ENCODE measurements around the gene CCDC92B. TPM values are rescaled to one million over a fixed set of nuclear protein-coding genes. Genes with fewer than 3 reads are reported as not detected.
A peak's percentile ranks its signal among the peaks of the same experiment; 100 is the strongest.

CCDC92B gene
- total and polyA plus RNA-seq, 4 experiments from 2014 or later = 0.32 to 0.47 TPM; not detected in 2

DNA sequence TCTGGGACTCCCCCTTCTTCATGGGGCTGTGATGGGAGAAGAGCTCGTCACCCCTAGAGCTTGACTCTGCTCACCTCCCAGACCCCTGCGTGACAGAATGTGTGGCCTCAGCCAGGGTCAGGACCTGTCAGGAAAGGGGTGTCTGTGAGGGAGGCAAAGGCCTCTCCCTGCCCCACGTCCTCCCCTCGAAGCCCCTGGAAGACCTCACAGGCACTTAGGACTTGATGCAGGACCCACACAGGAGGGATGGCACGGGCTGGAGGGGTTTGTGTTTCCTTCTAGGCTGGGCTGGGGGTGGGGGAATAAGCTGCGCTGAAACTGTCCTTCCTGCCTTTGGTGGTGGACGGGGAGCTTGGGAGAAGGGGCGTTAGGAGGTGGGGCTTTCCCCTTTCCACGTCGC lies 26.8 kb downstream of the CCDC92B start:
- ChIA-PET CTCF (ENCODE audit: partially characterized antibody) (no interaction called here), POLR2A (ENCODE audit: partially characterized antibody) (no interaction called here)
- peaks cover 6% of the 10 kb centered on the region for H3K4me1 ChIP-seq (ENCODE audit: insufficient read depth, low read length)
- Mint-ChIP-seq H3K36me3 (peaks cover 0 to 4% of the 10 kb centered on the region in 2 donors), H3K9me3 (no peaks in the 10 kb centered on the region), H3K4me3 (no peak overlapping the region), H3K27me3 (peaks cover 7 to 9% of the 10 kb centered on the region in 2 donors), H3K27ac (no peak overlapping the region), H3K4me1 (peaks cover 4 to 7% (median 5%) of the 10 kb centered on the region in 4 donors)
- no peak overlapping the region for H3K4me3 ChIP-seq (ENCODE audit: low read length in 2 of 2)
- H3K27ac ChIP-seq (ENCODE audit: low read depth, low read length) = no peak overlapping the region
- H3K36me3 ChIP-seq (ENCODE audit: insufficient read depth, low read length) = no peaks in the 10 kb centered on the region
- intact Hi-C loops (cut with micrococcal nuclease) = no loop called here
- H3K9me3 ChIP-seq (ENCODE audit: control insufficient read depth in 1 of 2, low read length in 2 of 2) = no peaks in the 10 kb centered on the region
- H3K27me3 ChIP-seq (ENCODE audit: insufficient read depth, low read length) = peaks cover 6% of the 10 kb centered on the region
- DNase-seq = no peak

GRCh38 chr17:2721603-2722002 lies 27.8 kb downstream of the CCDC92B start:
- ChIA-PET CTCF (ENCODE audit: partially characterized antibody) (no interaction called here), POLR2A (ENCODE audit: partially characterized antibody) (no interaction called here)
- no peaks in the 10 kb centered on the region for H3K9me3 Mint-ChIP-seq
- Histone ChIP-seq H3K4me1 (ENCODE audit: insufficient read depth, low read length) (peaks cover 6% of the 10 kb centered on the region), H3K27ac (ENCODE audit: low read depth, low read length) (no peak overlapping the region), H3K4me3 (ENCODE audit: low read length in 2 of 2) (no peak overlapping the region), H3K9me3 (ENCODE audit: control insufficient read depth in 1 of 2, low read length in 2 of 2) (no peaks in the 10 kb centered on the region), H3K36me3 (ENCODE audit: insufficient read depth, low read length) (no peaks in the 10 kb centered on the region), H3K27me3 (ENCODE audit: insufficient read depth, low read length) (peaks cover 6% of the 10 kb centered on the region)
- H3K4me1 Mint-ChIP-seq = peaks cover 4 to 7% (median 5%) of the 10 kb centered on the region in 4 donors
- H3K27ac Mint-ChIP-seq = no peak overlapping the region
- no peak for DNase-seq
- peak overlapping the region in 1 of 8 donors; percentile 39 for H3K4me3 Mint-ChIP-seq
- intact Hi-C loops (cut with micrococcal nuclease) = no loop called here
- peaks cover 0 to 4% of the 10 kb centered on the region in 2 donors for H3K36me3 Mint-ChIP-seq
- peaks cover 5 to 6% of the 10 kb centered on the region in 2 donors for H3K27me3 Mint-ChIP-seq

GRCh38 chr17:2719861-2720260 lies 29.6 kb downstream of the CCDC92B start:
- Histone ChIP-seq H3K4me1 (ENCODE audit: insufficient read depth, low read length) (peaks cover 2% of the 10 kb centered on the region), H3K9me3 (ENCODE audit: control insufficient read depth in 1 of 2, low read length in 2 of 2) (no peaks in the 10 kb centered on the region), H3K36me3 (ENCODE audit: insufficient read depth, low read length) (no peaks in the 10 kb centered on the region), H3K27me3 (ENCODE audit: insufficient read depth, low read length) (no peaks in the 10 kb centered on the region), H3K4me3 (ENCODE audit: low read length in 2 of 2) (no peak overlapping the region), H3K27ac (ENCODE audit: low read depth, low read length) (no peak overlapping the region)
- ChIA-PET POLR2A (ENCODE audit: partially characterized antibody) (no interaction called here), CTCF (ENCODE audit: partially characterized antibody) (no interaction called here)
- intact Hi-C loops (cut with micrococcal nuclease) = no loop called here
- Mint-ChIP-seq H3K27me3 (peaks cover 0 to 1% of the 10 kb centered on the region in 2 donors), H3K4me1 (no peaks in the 10 kb centered on the region), H3K9me3 (no peaks in the 10 kb centered on the region), H3K4me3 (no peak overlapping the region), H3K36me3 (no peaks in the 10 kb centered on the region), H3K27ac (no peak overlapping the region)
- DNase-seq = no peak

DNA sequence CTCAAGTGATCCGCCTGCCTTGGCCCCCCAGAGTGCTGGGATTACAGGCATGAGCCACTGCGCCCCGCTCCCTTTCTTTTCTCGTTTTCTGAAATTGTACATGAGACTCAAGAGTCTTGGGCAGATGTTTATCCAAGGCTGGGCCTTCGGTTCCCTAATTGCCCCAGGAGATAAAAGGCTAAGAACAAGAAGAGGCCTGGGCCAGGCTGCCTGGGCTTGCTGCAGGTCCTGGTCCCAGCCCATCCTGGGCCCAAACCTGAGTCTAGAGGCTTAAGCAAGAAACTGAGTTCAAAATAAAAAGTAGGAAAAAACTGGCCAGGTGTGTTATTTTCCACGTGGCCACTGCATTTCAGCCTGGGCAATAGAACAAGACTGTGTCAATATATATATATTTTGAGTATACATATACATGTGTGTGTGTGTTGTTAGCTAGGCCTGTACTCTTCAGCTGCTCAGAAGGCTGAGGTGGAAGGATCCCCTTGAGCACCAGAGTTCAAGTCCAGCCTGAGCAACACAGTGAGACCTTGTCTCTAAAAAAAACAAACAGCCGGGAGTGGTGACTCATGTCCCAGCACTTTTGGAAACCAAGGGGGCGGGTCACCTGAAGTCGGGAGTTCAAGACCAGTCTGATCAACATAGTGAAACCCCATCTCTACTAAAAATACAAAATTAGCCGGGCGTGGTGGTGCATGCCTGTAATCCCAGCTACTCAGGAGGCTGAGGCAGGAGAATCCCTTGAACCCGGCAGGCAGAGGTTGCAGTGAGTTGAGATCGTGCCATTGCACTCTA lies 31.1 kb downstream of the CCDC92B start:
- no peak overlapping the region for H3K4me3 Mint-ChIP-seq
- ChIA-PET POLR2A (ENCODE audit: partially characterized antibody) (no interaction called here), CTCF (ENCODE audit: partially characterized antibody) (no interaction called here)
- no peaks in the 10 kb centered on the region for H3K36me3 Mint-ChIP-seq
- H3K4me3 ChIP-seq (ENCODE audit: low read length in 2 of 2) = no peak overlapping the region
- no peaks in the 10 kb centered on the region for H3K4me1 Mint-ChIP-seq
- no peaks in the 10 kb centered on the region for H3K27me3 ChIP-seq (ENCODE audit: insufficient read depth, low read length)
- H3K27ac ChIP-seq (ENCODE audit: low read depth, low read length) = no peak overlapping the region
- H3K27ac Mint-ChIP-seq = no peak overlapping the region
- no peak for DNase-seq
- H3K4me1 ChIP-seq (ENCODE audit: insufficient read depth, low read length) = no peaks in the 10 kb centered on the region
- intact Hi-C loops (cut with micrococcal nuclease) = no loop called here
- H3K27me3 Mint-ChIP-seq = no peaks in the 10 kb centered on the region
- no peaks in the 10 kb centered on the region for H3K36me3 ChIP-seq (ENCODE audit: insufficient read depth, low read length)
- no peaks in the 10 kb centered on the region for H3K9me3 Mint-ChIP-seq
- H3K9me3 ChIP-seq (ENCODE audit: control insufficient read depth in 1 of 2, low read length in 2 of 2) = no peaks in the 10 kb centered on the region

GRCh38 chr17:2716649-2717048 lies 32.8 kb downstream of the CCDC92B start:
- Histone ChIP-seq H3K4me1 (ENCODE audit: insufficient read depth, low read length) (peaks cover 8% of the 10 kb centered on the region), H3K9me3 (ENCODE audit: control insufficient read depth in 1 of 2, low read length in 2 of 2) (no peaks in the 10 kb centered on the region), H3K27me3 (ENCODE audit: insufficient read depth, low read length) (no peaks in the 10 kb centered on the region), H3K4me3 (ENCODE audit: low read length in 2 of 2) (no peak overlapping the region), H3K36me3 (ENCODE audit: insufficient read depth, low read length) (no peaks in the 10 kb centered on the region), H3K27ac (ENCODE audit: low read depth, low read length) (no peak overlapping the region)
- no peak overlapping the region for H3K4me3 Mint-ChIP-seq
- H3K27ac Mint-ChIP-seq = no peak overlapping the region
- H3K36me3 Mint-ChIP-seq = no peaks in the 10 kb centered on the region
- no peak for DNase-seq
- peaks cover 4 to 11% (median 8%) of the 10 kb centered on the region in 4 donors for H3K4me1 Mint-ChIP-seq
- no peaks in the 10 kb centered on the region for H3K9me3 Mint-ChIP-seq
- ChIA-PET CTCF (ENCODE audit: partially characterized antibody) (no interaction called here), POLR2A (ENCODE audit: partially characterized antibody) (no interaction called here)
- no peaks in the 10 kb centered on the region for H3K27me3 Mint-ChIP-seq
- intact Hi-C loops (cut with micrococcal nuclease) = no loop called here

DNA sequence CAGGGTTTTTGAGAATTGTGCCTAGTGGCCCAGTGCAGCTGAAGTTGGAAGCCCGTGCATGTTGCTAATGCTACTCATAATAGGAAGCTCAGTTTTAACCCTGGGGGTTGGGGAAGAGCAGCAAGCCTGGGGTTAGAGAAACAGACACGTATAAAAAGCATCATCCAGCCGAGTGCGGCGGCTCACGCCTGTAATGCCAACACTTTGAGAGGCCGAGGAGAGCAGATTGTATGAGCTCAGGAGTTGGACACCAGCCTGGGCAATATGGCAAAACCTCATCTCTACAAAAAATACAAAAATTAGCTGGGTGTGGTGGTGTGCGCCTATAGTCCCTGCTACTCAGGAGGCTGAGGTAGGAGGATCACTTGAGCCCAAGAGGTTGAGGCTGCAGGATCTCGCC lies 35.6 kb downstream of the CCDC92B start:
- POLR2A ChIA-PET (ENCODE audit: partially characterized antibody) = no interaction called here
- intact Hi-C loops (cut with micrococcal nuclease) = loop anchor here (5.0 kb wide), 1 partner anchor 103 kb away; no protein-coding TSS in a partner anchor
- Histone ChIP-seq H3K4me1 (ENCODE audit: insufficient read depth, low read length) (peaks cover 28% of the 10 kb centered on the region), H3K9me3 (ENCODE audit: control insufficient read depth in 1 of 2, low read length in 2 of 2) (no peaks in the 10 kb centered on the region), H3K27ac (ENCODE audit: low read depth, low read length) (no peak overlapping the region), H3K4me3 (ENCODE audit: low read length in 2 of 2) (no peak overlapping the region), H3K27me3 (ENCODE audit: insufficient read depth, low read length) (no peaks in the 10 kb centered on the region), H3K36me3 (ENCODE audit: insufficient read depth, low read length) (no peaks in the 10 kb centered on the region)
- Mint-ChIP-seq H3K36me3 (peaks cover 0 to 4% of the 10 kb centered on the region in 2 donors), H3K27ac (peak overlapping the region in 4 of 7 donors; percentile 25 to 68 (median 40)), H3K4me3 (peak overlapping the region in 2 of 8 donors; percentile 24 to 54), H3K9me3 (no peaks in the 10 kb centered on the region), H3K27me3 (no peaks in the 10 kb centered on the region), H3K4me1 (peaks cover 20 to 33% (median 27%) of the 10 kb centered on the region in 4 donors)
- CTCF ChIA-PET (ENCODE audit: partially characterized antibody) = no interaction called here
- no peak for DNase-seq

- Mint-ChIP-seq H3K9me3 (no peaks in the 10 kb centered on the region), H3K36me3 (peaks cover 0 to 4% of the 10 kb centered on the region in 2 donors), H3K4me1 (peaks cover 23 to 42% (median 33%) of the 10 kb centered on the region in 4 donors), H3K27ac (peak overlapping the region in 5 of 7 donors; percentile 59 to 93 (median 74)), H3K27me3 (no peaks in the 10 kb centered on the region), H3K4me3 (peak overlapping the region; percentile 77 to 89 (median 82))
- no peaks in the 10 kb centered on the region for H3K27me3 ChIP-seq (ENCODE audit: insufficient read depth, low read length)
- POLR2A ChIA-PET (ENCODE audit: partially characterized antibody) = interaction anchor here (1.0 to 1.1 kb wide), 2 partner anchors 12 to 102 kb away, joined by 3 to 5 read pairs; no protein-coding TSS in a partner anchor
- CTCF ChIA-PET (ENCODE audit: partially characterized antibody) = no interaction called here
- no peak for DNase-seq
- intact Hi-C loops (cut with micrococcal nuclease) = loop anchor here (5.0 kb wide), 1 partner anchor 105 kb away; no protein-coding TSS in a partner anchor
- H3K36me3 ChIP-seq (ENCODE audit: insufficient read depth, low read length) = no peaks in the 10 kb centered on the region
- peak overlapping the region; percentile 62 for H3K27ac ChIP-seq (ENCODE audit: low read depth, low read length)
- peak overlapping the region; percentile 69 to 77 for H3K4me3 ChIP-seq (ENCODE audit: low read length in 2 of 2)
- peaks cover 40% of the 10 kb centered on the region for H3K4me1 ChIP-seq (ENCODE audit: insufficient read depth, low read length)
- H3K9me3 ChIP-seq (ENCODE audit: control insufficient read depth in 1 of 2, low read length in 2 of 2) = no peaks in the 10 kb centered on the region
Measured at GRCh38 chr17:2712300-2713043, 37.0 kb downstream of the CCDC92B start.
